ENCODE data around the gene CHN2.

- TF ChIP-seq POLR2A (IDR thresholded peaks at IDR 0.05; ENCODE audit: low read depth, low read length) (no peak), TAF1 (IDR thresholded peaks at IDR 0.05; ENCODE audit: low read depth, low read length) (no peak)
These were observed 301.1 kb downstream of the CHN2 start for GRCh38 chr7:29495653-29496052.
